ENCODE measurements around the gene PAX2.

- no peak for TF ChIP-seq CTCF (IDR thresholded peaks at IDR 0.05)
- no peak for TF ChIP-seq ESRRA (IDR thresholded peaks at IDR 0.05; ENCODE audit: borderline replicate concordance, low read length)
- no peak for TF ChIP-seq TP53 (CRISPR knock-in tag; IDR thresholded peaks at IDR 0.05)
- no peak for TF ChIP-seq BHLHE40 (IDR thresholded peaks at IDR 0.05; ENCODE audit: low read depth, low read length)
- TF ChIP-seq CEBPB (IDR thresholded peaks at IDR 0.05): no peak
- no peak for TF ChIP-seq EP300 (IDR thresholded peaks at IDR 0.05)
- TF ChIP-seq POLR2A (IDR thresholded peaks at IDR 0.05; ENCODE audit: low read length): no peak
- no peak for TF ChIP-seq ZFP36 (IDR thresholded peaks at IDR 0.05; ENCODE audit: borderline replicate concordance, partially characterized antibody)
Observed at GRCh38 chr10:100747456-100748230, 2.3 kb downstream of the PAX2 start.

All from A549 (cell line).